HG03196 (cell line): ENCODE measurements around the gene KRT24.
"Not testable (repeated sequence)": the region's sequence is repeated elsewhere in the genome, so short reads cannot be mapped to it uniquely, and the experiment has no call there.

ENCODE experiments used
- ATAC-seq: cut with Tn5 transposase; IDR thresholded peaks from one replicate; pipeline ENCODE4 v1.9.1; 2021; ENCODE audit not compliant: unreplicated experiment

The KRT24 gene

GRCh38 chr17:40703652-40704051, at the start of gene KRT24:
Gene KRT24 (minus strand): TSS chr17:40703752. CDS start chr17:40703693, 59 bp downstream.
- ATAC-seq = no peak

DNA sequence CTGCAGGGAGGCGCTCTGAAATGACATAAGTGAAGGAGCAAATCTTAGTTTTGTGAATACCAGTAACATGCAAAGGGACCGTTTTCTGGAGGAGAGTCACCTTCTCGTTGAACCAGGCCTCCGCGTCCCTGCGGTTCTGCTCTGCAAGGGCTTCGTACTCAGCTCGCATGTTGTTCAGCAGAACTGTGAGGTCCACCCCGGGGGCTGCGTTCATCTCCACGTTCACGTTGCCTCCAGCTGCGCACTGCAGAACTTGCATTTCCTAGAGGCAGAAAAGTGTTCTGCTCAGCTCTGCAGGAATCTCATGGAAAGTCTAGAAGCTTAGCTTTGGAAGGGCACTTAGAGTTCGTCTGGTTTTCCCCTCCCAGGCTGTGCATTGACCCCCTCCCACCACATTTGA, 47.5 kb upstream of the KRT24 start:
- no peak for ATAC-seq

DNA sequence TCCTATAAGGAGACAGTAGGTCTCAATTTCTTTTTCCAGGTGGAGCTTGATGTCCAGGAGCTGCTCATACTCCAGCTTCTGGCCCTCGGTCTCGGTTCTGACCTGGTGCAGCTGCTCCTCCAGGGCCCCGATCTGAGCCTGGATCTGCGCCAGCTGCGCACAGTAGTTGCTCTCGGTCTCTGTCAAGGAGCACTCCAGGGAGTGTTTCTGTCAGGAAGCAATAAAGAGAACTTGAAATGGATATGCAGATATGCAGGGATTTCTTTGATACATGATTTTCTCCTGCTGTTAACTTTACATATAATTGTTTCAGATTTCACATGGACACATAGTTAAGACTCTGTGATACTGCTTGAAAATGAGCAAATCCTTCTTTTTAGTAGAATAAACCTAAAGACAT, 46.8 kb upstream of the KRT24 start:
- no peak for ATAC-seq

DNA sequence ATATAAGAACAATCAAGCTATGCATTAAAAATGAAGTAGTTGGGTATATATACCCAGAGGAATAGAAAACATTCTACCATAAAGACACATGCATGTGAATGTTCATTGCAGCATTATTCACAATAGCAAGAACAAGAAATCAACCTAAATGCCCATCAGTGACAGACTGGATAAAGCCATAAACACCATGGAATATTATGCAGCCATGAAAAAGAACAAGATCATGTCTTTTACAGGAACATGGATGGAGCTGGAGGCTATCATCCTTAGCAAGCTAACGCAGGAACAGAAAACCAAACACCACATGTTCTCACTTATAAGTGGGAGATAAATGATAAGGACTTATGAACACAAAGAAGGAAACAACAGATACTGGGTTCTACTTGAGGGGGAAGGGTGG, 45.1 kb upstream of the KRT24 start:
- not testable (repeated sequence) for ATAC-seq

DNA sequence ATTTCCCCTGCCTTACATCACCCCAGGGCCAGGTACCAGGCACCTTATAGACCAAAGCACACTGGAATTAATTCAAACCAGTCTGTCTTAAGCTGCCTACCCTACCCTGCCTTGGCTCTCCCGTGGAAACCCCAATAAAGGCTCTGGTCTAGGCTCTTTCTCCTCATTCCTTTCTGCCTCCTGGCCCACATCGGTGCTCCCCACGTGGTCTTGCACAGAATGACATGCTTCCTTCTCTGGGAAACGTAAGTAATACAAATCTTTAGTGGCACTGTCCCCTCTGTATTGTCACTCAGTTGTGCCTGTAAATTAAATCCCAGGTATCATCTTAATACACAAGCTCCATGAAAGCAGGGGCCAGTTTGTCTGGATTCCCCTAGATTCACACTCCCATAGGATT, 35.0 kb upstream of the KRT24 start:
- no peak for ATAC-seq

DNA sequence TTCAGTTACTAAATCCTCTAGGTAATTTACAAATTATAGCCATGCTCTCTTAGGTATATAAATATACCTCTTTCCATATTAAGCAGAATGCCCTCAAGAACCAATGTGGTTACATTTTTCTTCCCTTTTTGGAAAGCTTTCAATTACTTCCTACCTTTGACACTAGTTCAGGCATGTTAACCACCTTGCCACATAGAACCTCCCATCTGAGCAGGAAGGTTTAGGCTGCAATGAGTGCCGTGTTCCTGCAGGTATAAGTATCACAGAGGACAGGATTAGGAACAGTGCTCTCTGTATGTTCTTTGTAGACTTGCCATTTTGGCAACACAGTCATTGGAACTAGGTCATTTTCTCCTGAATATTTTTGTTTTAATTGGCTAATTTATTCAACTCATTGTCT, 31.5 kb upstream of the KRT24 start:
- ATAC-seq = no peak

DNA sequence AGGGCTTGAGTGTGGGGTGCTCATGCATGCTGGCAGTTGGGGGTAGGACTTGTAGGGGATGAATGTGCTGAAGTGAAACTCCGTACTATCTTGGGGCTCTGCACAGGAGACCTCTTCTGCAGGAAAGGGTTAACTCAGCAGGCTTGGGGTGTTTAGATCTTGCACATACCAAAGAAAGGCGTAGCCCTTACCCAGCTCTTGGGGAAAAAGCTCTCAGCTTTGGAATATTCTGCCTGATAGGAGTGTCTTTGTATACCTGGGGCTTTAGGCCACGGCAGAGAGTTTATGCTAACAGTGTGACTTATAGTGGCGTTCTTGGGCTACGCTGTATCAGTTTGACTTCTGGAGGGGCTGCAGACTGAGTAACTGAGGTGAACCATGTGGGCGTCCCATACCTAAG, 30.5 kb upstream of the KRT24 start:
- ATAC-seq = no peak

DNA sequence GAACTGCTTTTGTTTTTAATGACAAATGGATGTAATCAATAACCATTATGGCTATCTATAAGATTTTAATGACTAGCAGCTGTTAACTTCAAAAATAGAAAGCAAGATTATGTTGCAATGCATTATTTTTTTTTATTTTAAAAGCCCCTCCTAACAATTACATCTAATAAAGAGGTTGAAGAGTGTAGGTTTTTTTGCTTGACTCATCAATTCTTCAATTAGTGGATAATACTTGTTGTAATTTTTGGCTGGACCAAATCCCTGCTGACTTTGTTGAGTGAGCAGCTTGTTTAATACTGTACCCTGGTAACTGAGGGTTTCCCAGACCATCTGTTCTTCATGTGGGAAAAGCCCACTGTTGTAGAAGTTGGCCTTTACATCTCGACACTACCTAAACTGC, 27.4 kb upstream of the KRT24 start:
- no peak for ATAC-seq

DNA sequence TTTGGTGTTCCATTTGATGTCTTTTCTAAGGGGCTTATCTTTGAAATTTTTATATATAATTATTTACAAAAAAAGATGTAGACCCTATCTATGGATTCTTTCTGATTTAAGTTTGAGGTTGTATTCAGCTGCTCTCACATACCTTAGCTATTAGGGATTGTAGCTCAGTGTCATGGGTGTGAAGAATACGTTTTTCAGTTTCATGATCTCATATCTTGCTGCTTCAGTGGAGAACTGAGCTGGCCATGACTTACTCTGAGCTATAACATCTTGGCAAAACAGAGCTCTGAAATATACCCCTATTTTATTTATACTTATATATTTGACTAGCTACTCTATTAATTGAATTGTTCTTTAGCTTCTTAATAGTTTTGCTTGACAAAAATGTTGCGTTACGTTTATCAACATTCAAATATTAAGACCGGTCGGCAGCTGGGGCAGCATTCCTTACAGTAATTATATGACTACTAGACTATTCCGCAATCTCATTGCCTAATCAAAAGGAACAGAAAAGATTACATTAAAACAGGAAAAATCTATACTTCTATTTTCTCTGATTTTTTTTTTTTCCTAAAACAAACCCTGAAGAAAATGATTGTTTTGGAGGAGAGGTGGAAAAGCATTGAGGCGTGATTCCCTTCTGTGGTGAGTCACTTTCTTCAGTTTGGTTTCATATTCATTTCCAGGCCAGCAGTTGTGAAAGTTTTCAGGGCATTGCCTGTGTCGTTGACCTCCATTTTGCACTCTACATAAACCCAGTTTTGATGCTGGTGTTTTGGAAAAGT, 24.1 kb upstream of the KRT24 start:
- ATAC-seq = no peak

DNA sequence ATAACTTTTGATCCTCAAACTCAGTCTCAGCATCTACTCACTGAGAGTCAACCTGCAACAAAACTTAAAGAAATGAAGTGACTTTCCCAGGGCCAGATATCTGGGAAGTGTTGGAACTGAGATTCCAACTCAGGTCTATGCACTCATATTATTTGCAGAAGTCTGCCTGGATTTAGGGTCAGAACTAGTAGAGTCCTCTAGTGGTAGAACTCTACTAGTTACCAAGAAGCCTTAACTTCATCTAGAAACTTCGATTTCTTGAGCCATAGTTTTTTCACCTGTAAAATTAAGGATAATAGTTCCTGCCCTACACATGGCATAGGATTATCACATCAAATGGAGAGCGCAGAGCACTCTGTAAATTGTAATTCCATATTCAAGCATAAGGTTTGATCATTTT, 23.4 kb upstream of the KRT24 start:
- ATAC-seq = no peak

GRCh38 chr17:40724656-40725055, 21.1 kb upstream of the KRT24 start:
- ATAC-seq = no peak

DNA sequence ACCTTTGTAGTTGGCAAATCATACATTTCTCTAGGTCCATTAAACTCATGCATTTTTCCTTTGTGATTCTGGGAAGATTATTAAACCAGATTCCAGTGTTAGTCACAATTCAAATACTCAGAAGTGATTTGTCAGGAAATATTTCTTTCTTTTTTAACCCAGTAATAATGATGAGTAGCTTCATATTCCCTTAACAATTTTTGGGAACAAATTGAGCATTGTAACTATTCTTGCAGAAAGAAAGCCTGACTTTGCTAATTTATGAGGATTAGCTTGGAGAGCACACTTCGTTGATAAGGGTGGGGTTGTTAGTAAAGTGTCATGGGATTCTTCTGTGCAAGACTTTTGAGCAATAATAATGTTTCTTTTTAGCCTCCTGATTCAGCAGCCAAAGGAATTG, 18.7 kb upstream of the KRT24 start:
- ATAC-seq = no peak

GRCh38 chr17:40720899-40721298, 17.3 kb upstream of the KRT24 start:
- no peak for ATAC-seq

DNA sequence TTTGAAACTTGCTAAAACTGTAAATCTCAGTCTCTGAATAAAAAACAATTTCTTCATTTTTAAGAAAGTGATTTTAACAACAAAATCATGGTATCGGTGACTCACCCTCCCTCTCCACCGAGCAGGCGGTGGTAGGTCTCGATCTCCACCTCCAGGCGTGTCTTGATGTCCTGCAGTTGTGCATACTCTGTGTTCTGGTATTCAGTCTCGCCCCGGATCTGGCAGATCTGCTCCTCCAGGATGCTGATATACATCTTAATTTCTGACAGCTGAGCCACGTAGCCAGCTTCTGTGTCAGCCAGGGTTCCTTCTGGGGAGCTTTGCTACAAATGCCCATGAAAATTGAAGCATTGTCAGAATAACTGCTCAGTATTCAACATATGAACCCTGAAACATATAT, 15.4 kb upstream of the KRT24 start:
- ATAC-seq = no peak

DNA sequence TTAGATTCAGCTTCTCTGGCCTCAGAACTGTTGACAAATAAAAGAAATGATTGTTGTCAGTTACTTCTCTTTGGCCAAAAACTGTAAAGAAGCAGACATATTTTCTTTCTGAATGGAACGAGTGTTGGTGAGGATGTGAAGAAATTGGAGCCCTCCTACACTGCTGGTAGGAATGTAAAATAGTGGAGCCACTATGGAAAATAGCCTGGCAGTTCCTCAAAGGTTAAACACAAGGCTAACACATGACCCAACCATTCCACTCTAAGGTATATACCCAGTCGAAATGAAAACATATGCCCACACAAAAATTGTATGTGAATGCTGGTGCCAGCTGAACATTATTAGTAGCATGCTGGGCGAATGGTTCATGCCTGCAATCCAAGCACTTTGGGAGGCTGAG, 14.2 kb upstream of the KRT24 start:
- no peak for ATAC-seq

GRCh38 chr17:40714473-40714872, 10.9 kb upstream of the KRT24 start:
- no peak for ATAC-seq

GRCh38 chr17:40707745-40708144, 4.2 kb upstream of the KRT24 start:
- no peak for ATAC-seq

DNA sequence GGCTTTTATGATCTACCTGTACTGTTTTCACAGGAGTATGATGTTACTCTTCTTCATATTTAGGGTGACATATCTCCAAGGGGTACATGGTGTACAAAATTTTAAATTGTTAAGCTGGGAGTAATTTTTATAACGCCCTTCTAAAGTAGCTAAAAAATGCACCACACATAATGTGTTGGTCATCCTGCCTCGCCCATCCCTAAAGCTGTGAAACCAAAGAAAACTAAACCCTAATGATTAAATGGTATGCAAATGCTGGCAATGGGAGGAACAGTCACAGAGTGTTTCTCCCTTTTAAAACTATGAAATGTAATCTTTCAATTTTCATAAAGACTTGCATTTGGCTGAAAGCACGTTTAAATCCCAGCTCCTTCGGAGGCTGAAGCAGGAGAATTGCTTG, 2.0 kb upstream of the KRT24 start:
- ATAC-seq = no peak

DNA sequence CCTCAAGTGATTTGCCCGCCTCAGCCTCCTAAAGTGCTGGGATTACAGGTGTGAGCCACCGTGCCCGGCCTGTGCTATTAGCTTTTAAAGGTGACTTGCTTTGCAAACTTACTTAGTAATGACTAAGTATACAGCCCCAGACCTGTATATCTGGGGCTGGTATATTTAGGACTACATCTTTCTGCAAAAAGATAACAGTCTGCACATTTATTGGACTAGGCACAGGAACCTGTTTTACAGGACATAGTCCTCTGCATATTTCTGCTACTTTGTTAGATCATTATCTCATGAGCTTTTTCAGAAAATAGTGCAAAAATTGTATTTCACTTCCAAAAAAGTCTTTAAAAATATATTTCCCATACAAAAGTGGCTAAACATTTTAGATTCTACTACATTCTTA, 1.3 kb downstream of the KRT24 start:
- ATAC-seq = no peak

DNA sequence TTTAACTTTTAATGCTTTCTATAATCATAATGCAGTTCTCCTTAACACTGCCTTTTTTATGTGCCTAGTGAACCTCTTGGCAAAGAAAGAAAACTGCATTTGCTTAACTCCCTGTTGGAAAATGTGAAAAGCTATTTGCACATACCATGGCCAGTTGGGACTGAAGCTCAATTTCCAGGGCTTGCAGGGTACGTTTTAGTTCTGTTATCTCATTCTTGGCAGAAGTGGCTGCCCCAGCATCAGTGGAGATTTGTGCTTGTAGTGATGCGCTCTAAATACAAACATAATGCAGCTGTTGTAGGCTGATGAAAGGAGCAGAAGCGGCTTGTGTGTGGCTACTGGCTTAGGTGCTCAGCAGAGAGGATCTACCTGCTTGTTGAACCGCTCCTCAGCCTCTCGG, 3.7 kb downstream of the KRT24 start:
- no peak for ATAC-seq

- ATAC-seq = no peak
Measured at GRCh38 chr17:40699371-40699770, 4.2 kb downstream of the KRT24 start.

- ATAC-seq = no peak
Measured at GRCh38 chr17:40697297-40697696, 6.3 kb downstream of the KRT24 start.

- ATAC-seq = no peak
Measured at GRCh38 chr17:40696651-40697072, 6.9 kb downstream of the KRT24 start.
